Neural cell (in vitro differentiated cells): ENCODE data around the gene B3GNT3. TPM values are rescaled to one million over a fixed set of nuclear protein-coding genes. Genes with fewer than 3 reads are reported as not detected.

Source experiments
- H2AFZ ChIP-seq: fragments of 200-600, 300-800 bp; sonication (generic), shearing (Covaris generic); 2 replicates; pipeline ENCODE4 v1.6.0; 2014; ENCODE audit warnings: low read depth, mild to moderate bottlenecking, antibody characterized with exemption, low read length, moderate library complexity
- H3F3A ChIP-seq: fragments of 200-600 bp; shearing (Covaris generic); 2 replicates; pipeline ENCODE4 v1.6.1; 2016; ENCODE audit warnings: mild to moderate bottlenecking, moderate library complexity, mixed read lengths, antibody characterized with exemption, low read length; ENCODE audit not compliant: insufficient read depth, poor library complexity, severe bottlenecking
- H3K27ac ChIP-seq: fragments of 200-600, 300-800 bp; sonication (generic), shearing (Covaris generic); 2 replicates; pipeline ENCODE4 v1.5.1; 2014; ENCODE audit warnings: mild to moderate bottlenecking, low read length, moderate library complexity
- H3K27me3 ChIP-seq: fragments of 300-800, 200-600 bp; sonication (generic), shearing (Covaris generic); 2 replicates; pipeline ENCODE4 v1.6.0; 2014; ENCODE audit warnings: mild to moderate bottlenecking, low read depth, low read length, moderate library complexity; ENCODE audit not compliant: insufficient read depth
- H3K36me3 ChIP-seq: fragments of 300-800, 200-600 bp; sonication (generic), shearing (Covaris generic); 2 replicates; pipeline ENCODE4 v1.5.1; 2014; ENCODE audit warnings: mild to moderate bottlenecking, antibody characterized with exemption, low read length, moderate library complexity; ENCODE audit not compliant: insufficient read depth
- H3K4me2 ChIP-seq: fragments of 300-800, 200-600 bp; sonication (generic), shearing (Covaris generic); 2 replicates; pipeline ENCODE4 v1.6.0; 2014; ENCODE audit warnings: mild to moderate bottlenecking, low read length
- H3K4me3 ChIP-seq: fragments of 300-800, 200-600 bp; sonication (generic), shearing (Covaris generic); 2 replicates; pipeline ENCODE4 v1.5.1; 2014; ENCODE audit warnings: mild to moderate bottlenecking, low read length, moderate library complexity
- H3K79me2 ChIP-seq: fragments of 200-600 bp; shearing (Covaris generic); replicated peaks from 2 replicates; pipeline ENCODE4 v1.6.0; 2014; ENCODE audit warnings: mild to moderate bottlenecking, low read length, moderate library complexity; ENCODE audit not compliant: insufficient read depth
- H3K9ac ChIP-seq: fragments of 300-800, 200-600 bp; sonication (generic), shearing (Covaris generic); 2 replicates; pipeline ENCODE4 v1.6.1; 2016; ENCODE audit warnings: mild to moderate bottlenecking, low read length, mixed read lengths
- H3K9me2 ChIP-seq: fragments of 200-600 bp; shearing (Covaris generic); 2 replicates; pipeline ENCODE4 v1.6.1; 2016; ENCODE audit warnings: mild to moderate bottlenecking, low read length, mixed read lengths; ENCODE audit not compliant: insufficient read depth
- H3K9me3 ChIP-seq: fragments of 200-600, 300-800 bp; sonication (generic), shearing (Covaris generic); 2 replicates; pipeline ENCODE4 v1.6.1; 2016; ENCODE audit warnings: mild to moderate bottlenecking, mixed run types, low read length, moderate library complexity, mixed read lengths
- H4K20me1 ChIP-seq: fragments of 200-600 bp; shearing (Covaris generic); 2 replicates; pipeline ENCODE4 v1.6.1; 2016; ENCODE audit warnings: mild to moderate bottlenecking, mixed run types; ENCODE audit not compliant: insufficient read depth
- CTCF ChIP-seq: fragments of 450-650 bp; IDR thresholded peaks from 2 replicates; pipeline ENCODE4 v1.5.1; 2014; ENCODE audit warnings: antibody characterized with exemption, mild to moderate bottlenecking, moderate library complexity; ENCODE audit not compliant: poor library complexity, severe bottlenecking
- EP300 ChIP-seq: fragments of 450-650 bp; conservative IDR thresholded peaks from 2 replicates; pipeline ENCODE4 v1.6.1; 2014; ENCODE audit warnings: antibody characterized with exemption, mild to moderate bottlenecking, moderate library complexity; ENCODE audit not compliant: poor library complexity, severe bottlenecking
- EZH2 ChIP-seq: fragments of 200-600, 300-800 bp; shearing (Covaris generic), sonication (generic); IDR thresholded peaks from 2 replicates; pipeline ENCODE4 v1.6.1; 2014; ENCODE audit warnings: antibody characterized with exemption, low read length, borderline replicate concordance, mild to moderate bottlenecking; ENCODE audit not compliant: insufficient read depth, poor library complexity, severe bottlenecking
- MXI1 ChIP-seq: fragments of 450-650 bp; conservative IDR thresholded peaks from 2 replicates; pipeline ENCODE4 v1.6.1; 2014; ENCODE audit warnings: antibody characterized with exemption, mild to moderate bottlenecking; ENCODE audit not compliant: poor library complexity, severe bottlenecking
- POLR2AphosphoS5 ChIP-seq: IDR thresholded peaks from 2 replicates; pipeline ENCODE4 v1.6.1; 2012
- RAD21 ChIP-seq: fragments of 450-650 bp; conservative IDR thresholded peaks from 2 replicates; pipeline ENCODE4 v1.6.1; 2014; ENCODE audit warnings: antibody characterized with exemption, mild to moderate bottlenecking, moderate library complexity
- REST ChIP-seq: IDR thresholded peaks from 2 replicates; pipeline ENCODE4 v1.6.1; 2012; ENCODE audit warnings: borderline replicate concordance
- SMC3 ChIP-seq: fragments of 450-650 bp; conservative IDR thresholded peaks from 2 replicates; pipeline ENCODE4 v1.6.1; 2014; ENCODE audit warnings: antibody characterized with exemption, mild to moderate bottlenecking, moderate library complexity; ENCODE audit not compliant: poor library complexity
- TAF1 ChIP-seq: IDR thresholded peaks from 2 replicates; pipeline ENCODE4 v1.6.1; 2012; ENCODE audit warnings: low read depth
- polyA plus RNA-seq: library from polyadenylated mRNA; depleted of rRNA; stranded (reverse); fragments of >200 nt; gene quantifications from 2 replicates; pipeline ENCODE4 v1.2.3, GENCODE V29; 2014

Gene B3GNT3
- polyA plus RNA-seq, 1 donor from 2014 or later = not detected

GRCh38 chr19:17765069-17765618 lies 29.8 kb upstream of the B3GNT3 start:
- no peak overlapping the region for H3K27ac ChIP-seq
- H3K9me3 ChIP-seq = no peaks in the 10 kb centered on the region
- H4K20me1 ChIP-seq = no peaks in the 10 kb centered on the region
- H3K27me3 ChIP-seq = no peaks in the 10 kb centered on the region
- H3K4me3 ChIP-seq = no peak overlapping the region
- TF ChIP-seq CTCF = no peak
- no peak for TF ChIP-seq MXI1
- TF ChIP-seq EP300 = no peak
- TF ChIP-seq TAF1 = no peak
- H3K4me2 ChIP-seq = no peak overlapping the region
- no peaks in the 10 kb centered on the region for H3K36me3 ChIP-seq
- no peaks in the 10 kb centered on the region for H3K9me2 ChIP-seq
- H2AFZ ChIP-seq = no peak overlapping the region
- H3K79me2 ChIP-seq = no peaks in the 10 kb centered on the region
- H3F3A ChIP-seq = no peaks in the 10 kb centered on the region
- no peak overlapping the region for H3K9ac ChIP-seq

- Histone ChIP-seq H3K4me3 (no peak overlapping the region), H3F3A (no peaks in the 10 kb centered on the region), H3K79me2 (no peaks in the 10 kb centered on the region), H3K9me2 (no peaks in the 10 kb centered on the region), H3K36me3 (no peaks in the 10 kb centered on the region), H3K9ac (no peak overlapping the region), H3K4me2 (no peak overlapping the region), H4K20me1 (no peaks in the 10 kb centered on the region), H3K9me3 (no peaks in the 10 kb centered on the region), H2AFZ (no peak overlapping the region), H3K27ac (no peak overlapping the region), H3K27me3 (no peaks in the 10 kb centered on the region)
- peak; percentile 36 for TF ChIP-seq RAD21
- peak; percentile 48 for TF ChIP-seq CTCF
- no peak for TF ChIP-seq MXI1
Measured at GRCh38 chr19:17766543-17767131, 28.3 kb upstream of the B3GNT3 start.

- H3K36me3 ChIP-seq = no peaks in the 10 kb centered on the region
- TF ChIP-seq SMC3 = no peak
- TF ChIP-seq TAF1 = no peak
- TF ChIP-seq EP300 = no peak
- TF ChIP-seq REST = no peak
- no peak for TF ChIP-seq MXI1
- no peak for TF ChIP-seq CTCF
- TF ChIP-seq EZH2 = no peak
- no peak for TF ChIP-seq RAD21
- TF ChIP-seq POLR2AphosphoS5 = no peak
- no peak overlapping the region for H2AFZ ChIP-seq
Measured at GRCh38 chr19:17767559-17767958, 27.4 kb upstream of the B3GNT3 start.

More at GRCh38 chr19:17767559-17767958, 27.4 kb upstream of the B3GNT3 start:
- Histone ChIP-seq H3K9me2 (no peaks in the 10 kb centered on the region), H3K9me3 (no peaks in the 10 kb centered on the region), H4K20me1 (no peaks in the 10 kb centered on the region), H3K79me2 (no peaks in the 10 kb centered on the region), H3K27ac (no peak overlapping the region), H3F3A (no peaks in the 10 kb centered on the region), H3K4me2 (no peak overlapping the region), H3K4me3 (no peak overlapping the region), H3K9ac (no peak overlapping the region), H3K27me3 (no peaks in the 10 kb centered on the region)
